Fibroblast of mammary gland (primary cell): Measurements from ENCODE around the gene NDUFC2.

ENCODE experiments used
- DNase-seq: peaks from one replicate; pipeline ENCODE4 v3.0.0-alpha.2; 2010; ENCODE audit warnings: low read depth
- H3K4me3 ChIP-seq: 2 replicates; pipeline ENCODE4 v1.5.1; 2011; ENCODE audit warnings: low read depth, mild to moderate bottlenecking, low read length, moderate library complexity; ENCODE audit not compliant: control insufficient read depth
- TF ChIP-seq, protein P1 (sequence below): conservative IDR thresholded peaks from 2 replicates; pipeline ENCODE4 v1.5.1; 2011; ENCODE audit warnings: low read depth, low read length, inconsistent platforms; ENCODE audit not compliant: control insufficient read depth, insufficient read depth

Gene NDUFC2

DNA sequence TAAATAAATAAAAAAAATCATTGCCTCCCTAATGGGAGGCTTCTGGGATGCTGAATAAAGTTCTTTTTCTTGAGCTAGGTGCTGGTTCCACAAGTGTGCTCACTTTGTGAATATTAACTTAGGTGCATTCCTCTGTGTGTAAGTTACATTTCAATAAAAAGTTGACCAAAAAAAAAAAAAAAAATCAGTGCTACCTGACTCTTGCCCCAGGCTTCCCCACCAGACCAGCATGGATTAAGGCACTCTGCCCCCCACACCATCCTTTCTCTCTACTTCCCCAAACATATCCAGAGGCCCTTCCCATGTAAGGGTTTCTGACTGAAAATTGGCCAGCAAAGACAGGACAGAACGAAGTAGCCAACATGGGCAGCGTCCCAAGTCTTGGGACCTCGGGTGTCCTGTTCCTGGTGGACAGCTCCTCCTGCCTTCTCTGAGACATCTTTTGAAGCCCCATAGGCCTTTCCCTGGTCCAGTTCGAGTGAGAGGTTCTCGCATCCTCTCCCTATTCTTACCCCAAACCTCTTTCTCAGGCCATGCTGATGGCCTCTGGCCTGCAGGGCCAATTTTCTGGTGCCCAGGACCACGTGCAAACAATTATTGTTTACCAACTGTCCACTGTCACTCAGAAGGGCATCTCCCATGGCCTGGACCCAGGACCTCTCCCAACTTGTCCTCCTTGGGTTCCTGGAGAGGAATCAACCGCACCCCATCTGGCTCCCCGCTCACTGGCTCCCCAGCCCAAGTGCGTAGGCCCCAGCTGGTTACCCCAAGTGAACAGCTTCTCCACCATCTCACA is 41.6 kb downstream of the NDUFC2 start:
- TF ChIP-seq, protein P1, sequence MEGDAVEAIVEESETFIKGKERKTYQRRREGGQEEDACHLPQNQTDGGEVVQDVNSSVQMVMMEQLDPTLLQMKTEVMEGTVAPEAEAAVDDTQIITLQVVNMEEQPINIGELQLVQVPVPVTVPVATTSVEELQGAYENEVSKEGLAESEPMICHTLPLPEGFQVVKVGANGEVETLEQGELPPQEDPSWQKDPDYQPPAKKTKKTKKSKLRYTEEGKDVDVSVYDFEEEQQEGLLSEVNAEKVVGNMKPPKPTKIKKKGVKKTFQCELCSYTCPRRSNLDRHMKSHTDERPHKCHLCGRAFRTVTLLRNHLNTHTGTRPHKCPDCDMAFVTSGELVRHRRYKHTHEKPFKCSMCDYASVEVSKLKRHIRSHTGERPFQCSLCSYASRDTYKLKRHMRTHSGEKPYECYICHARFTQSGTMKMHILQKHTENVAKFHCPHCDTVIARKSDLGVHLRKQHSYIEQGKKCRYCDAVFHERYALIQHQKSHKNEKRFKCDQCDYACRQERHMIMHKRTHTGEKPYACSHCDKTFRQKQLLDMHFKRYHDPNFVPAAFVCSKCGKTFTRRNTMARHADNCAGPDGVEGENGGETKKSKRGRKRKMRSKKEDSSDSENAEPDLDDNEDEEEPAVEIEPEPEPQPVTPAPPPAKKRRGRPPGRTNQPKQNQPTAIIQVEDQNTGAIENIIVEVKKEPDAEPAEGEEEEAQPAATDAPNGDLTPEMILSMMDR = no peak
- no peak overlapping the region for H3K4me3 ChIP-seq
- no peak for DNase-seq

DNA sequence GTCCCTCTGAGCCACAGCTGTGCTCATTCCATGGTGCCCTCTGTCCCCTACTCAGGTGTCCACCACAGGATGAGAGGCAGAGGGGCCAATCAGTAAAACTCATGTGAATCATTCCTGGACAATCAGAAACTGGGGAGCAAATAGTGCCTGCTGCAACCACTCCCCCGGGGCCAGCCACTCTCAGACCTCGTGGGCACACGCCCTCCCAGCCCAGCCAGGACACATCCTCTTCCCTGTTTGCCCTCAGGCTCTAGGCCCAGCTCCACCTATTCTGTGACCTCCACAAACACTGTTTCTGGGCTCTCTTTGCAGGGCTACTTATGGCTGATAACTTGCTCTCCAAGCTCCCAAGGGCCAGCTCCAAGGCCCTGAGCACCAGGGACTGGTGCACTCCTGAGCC is 42.6 kb downstream of the NDUFC2 start:
- DNase-seq = no peak
- H3K4me3 ChIP-seq = no peak overlapping the region
- TF ChIP-seq, protein P1 = no peak

DNA sequence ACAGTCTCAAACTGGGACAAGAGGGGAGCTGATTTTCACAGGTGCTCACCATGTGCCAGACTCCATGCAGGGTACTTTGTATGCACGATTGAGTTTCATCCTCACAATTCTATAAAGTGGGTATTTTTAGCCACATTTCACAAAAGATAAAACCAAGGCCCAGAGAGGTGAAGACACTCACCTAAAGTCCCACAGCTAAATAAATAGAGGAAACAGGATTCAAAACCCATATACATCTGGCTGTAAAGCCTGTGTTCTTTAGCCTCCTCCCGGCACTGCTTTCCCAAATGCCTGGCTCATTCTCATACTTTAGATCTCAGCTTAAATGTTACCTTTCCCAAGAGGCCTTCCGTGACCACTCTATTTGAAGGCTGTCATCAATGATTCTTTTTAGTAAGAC is 43.3 kb downstream of the NDUFC2 start:
- DNase-seq = no peak
- TF ChIP-seq, protein P1 = no peak
- no peak overlapping the region for H3K4me3 ChIP-seq

DNA sequence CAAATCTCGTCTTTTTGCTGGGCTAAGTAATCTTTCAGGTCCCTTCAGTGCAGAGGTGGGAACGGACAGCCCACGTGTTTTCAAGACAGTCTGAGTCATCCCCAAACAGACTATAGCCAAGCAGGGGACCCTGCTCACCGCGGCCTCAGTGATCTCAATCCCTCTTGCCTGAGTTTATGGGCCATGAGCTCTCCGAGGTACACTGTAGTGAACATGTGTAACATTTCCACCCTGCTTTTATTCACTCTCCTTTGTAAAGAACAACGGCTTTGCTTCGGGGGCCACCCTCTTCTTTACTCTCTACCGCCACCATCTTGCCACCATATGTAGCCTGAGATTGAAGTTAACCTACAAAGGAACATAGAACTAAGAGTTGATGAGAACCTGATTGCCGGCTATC is 45.0 kb downstream of the NDUFC2 start:
- TF ChIP-seq, protein P1 = no peak
- DNase-seq = no peak
- no peak overlapping the region for H3K4me3 ChIP-seq

DNA sequence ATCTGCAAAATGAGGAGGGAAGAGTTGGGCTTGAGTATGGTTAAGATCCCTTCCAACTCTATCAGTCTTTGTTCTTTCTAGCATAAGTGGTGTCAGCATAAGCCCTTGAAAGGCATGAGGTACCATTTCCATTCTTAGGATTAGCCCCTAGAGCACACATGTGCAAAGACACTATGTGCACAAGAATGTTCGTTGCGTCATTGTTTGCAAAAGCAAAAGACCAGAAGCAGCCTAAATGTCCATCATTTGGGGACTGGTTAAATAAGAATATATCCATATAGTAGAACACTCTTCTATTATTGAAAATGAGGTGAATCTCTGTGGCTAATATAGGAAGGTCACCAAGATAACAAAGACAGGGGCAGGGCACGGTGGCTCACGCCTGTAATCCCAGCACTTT is 46.6 kb downstream of the NDUFC2 start:
- no peak for DNase-seq
- H3K4me3 ChIP-seq = no peak overlapping the region
- TF ChIP-seq, protein P1 = no peak

DNA sequence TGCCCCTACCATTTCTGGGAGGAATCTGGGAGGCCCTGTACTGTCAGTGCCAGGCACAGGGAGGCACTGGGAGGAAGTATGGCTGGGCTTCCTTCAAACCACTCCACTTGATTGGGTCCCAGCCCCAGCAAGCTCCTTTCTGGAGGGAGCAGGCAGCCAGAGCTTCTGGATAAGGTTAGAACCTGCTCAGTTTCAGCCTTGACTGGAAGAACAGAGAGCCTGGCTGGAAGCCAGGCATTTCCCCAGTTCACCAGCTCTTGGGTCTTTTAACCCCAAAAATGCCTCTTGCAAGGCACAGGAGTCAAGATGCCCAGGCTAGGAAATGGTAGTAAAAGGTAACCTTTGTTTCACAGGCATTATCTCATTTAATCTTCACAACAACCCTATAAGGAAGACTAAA is 47.6 kb downstream of the NDUFC2 start:
- DNase-seq = no peak
- H3K4me3 ChIP-seq = no peak overlapping the region
- TF ChIP-seq, protein P1 = no peak

DNA sequence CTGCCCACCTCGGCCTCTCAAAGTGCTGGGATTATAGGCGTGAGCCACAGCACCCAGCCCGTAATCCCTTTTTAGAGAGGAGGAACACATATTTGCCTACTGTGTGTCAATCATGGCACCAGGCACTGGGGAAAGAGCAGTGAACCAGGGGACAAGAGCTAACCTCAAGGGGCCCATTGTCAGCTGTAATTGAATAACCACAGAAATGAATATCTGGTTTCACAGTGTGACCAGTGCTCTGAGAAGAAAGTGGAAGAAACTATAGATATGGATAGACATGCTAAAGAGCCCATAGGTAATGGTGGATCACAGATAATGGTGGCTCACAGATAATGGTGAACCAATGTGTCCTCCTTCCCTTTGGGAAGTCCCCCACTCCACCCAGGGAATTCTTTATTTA is 48.0 kb downstream of the NDUFC2 start:
- DNase-seq = no peak
- no peak overlapping the region for H3K4me3 ChIP-seq
- TF ChIP-seq, protein P1 = no peak
